ENCODE measurements around the gene PARD3. TPM values are rescaled to one million over a fixed set of nuclear protein-coding genes. Genes with fewer than 3 reads are reported as not detected.

The PARD3 gene
- total RNA-seq, 1 donor from 2014 or later: 37.5 TPM

DNA sequence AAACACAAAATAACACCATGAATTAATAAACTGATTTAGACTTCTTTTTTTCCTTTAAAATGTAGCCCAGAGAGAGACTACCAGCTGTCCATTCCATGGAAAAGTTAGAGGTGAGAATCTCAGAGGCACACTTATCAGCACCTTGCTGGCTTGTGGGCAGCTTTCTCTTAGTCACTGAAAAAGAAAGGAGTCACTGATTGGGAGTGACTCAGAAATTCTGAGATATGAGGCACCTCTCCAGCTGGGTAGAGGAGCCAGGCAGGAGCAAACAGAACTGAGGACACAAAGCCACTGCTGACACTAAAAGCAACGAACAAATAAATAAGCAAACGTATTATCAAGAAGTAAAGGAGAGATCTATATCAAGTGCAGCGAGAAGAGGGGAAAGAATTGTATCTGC, 310.6 kb downstream of the PARD3 start:
- no peaks in the 10 kb centered on the region for H3K9me3 ChIP-seq
- H3K4me1 ChIP-seq: no peaks in the 10 kb centered on the region
- intact Hi-C loops (cut with DNase I): no loop called here
- TF ChIP-seq, protein P1, sequence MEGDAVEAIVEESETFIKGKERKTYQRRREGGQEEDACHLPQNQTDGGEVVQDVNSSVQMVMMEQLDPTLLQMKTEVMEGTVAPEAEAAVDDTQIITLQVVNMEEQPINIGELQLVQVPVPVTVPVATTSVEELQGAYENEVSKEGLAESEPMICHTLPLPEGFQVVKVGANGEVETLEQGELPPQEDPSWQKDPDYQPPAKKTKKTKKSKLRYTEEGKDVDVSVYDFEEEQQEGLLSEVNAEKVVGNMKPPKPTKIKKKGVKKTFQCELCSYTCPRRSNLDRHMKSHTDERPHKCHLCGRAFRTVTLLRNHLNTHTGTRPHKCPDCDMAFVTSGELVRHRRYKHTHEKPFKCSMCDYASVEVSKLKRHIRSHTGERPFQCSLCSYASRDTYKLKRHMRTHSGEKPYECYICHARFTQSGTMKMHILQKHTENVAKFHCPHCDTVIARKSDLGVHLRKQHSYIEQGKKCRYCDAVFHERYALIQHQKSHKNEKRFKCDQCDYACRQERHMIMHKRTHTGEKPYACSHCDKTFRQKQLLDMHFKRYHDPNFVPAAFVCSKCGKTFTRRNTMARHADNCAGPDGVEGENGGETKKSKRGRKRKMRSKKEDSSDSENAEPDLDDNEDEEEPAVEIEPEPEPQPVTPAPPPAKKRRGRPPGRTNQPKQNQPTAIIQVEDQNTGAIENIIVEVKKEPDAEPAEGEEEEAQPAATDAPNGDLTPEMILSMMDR (IDR thresholded peaks at IDR 0.05): no peak
- no peak overlapping the region for H3K4me3 ChIP-seq
- no peaks in the 10 kb centered on the region for H3K27me3 ChIP-seq
- no peak for DNase-seq (ENCODE audit: low spot score in 2 of 2)
- no peaks in the 10 kb centered on the region for H3K36me3 ChIP-seq
- H3K27ac ChIP-seq: no peak overlapping the region

DNA sequence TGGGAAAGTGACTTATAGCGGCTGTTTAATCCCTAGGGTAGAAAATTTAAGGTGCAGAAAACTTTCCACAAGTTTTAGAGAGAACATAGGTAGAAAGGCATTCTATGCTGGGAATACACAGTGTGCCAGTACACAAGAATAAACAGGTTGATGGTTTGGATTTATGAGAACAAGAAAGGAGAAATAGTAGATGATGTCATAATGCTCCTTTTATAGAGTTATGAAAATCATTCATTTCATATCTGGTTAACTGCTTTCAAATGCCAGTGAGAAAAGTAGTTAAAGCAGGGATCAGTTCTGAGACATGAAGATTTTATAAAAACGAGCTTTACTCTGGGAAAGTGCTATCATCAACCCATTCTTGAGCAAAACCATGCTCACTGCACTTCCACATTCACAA, 311.4 kb downstream of the PARD3 start:
- intact Hi-C loops (cut with DNase I): no loop called here
- Histone ChIP-seq H3K4me1 (no peaks in the 10 kb centered on the region), H3K36me3 (no peaks in the 10 kb centered on the region), H3K9me3 (no peaks in the 10 kb centered on the region), H3K4me3 (no peak overlapping the region), H3K27ac (no peak overlapping the region), H3K27me3 (no peaks in the 10 kb centered on the region)
- no peak for DNase-seq (ENCODE audit: low spot score in 2 of 2)
- TF ChIP-seq, protein P1 (IDR thresholded peaks at IDR 0.05): no peak

DNA sequence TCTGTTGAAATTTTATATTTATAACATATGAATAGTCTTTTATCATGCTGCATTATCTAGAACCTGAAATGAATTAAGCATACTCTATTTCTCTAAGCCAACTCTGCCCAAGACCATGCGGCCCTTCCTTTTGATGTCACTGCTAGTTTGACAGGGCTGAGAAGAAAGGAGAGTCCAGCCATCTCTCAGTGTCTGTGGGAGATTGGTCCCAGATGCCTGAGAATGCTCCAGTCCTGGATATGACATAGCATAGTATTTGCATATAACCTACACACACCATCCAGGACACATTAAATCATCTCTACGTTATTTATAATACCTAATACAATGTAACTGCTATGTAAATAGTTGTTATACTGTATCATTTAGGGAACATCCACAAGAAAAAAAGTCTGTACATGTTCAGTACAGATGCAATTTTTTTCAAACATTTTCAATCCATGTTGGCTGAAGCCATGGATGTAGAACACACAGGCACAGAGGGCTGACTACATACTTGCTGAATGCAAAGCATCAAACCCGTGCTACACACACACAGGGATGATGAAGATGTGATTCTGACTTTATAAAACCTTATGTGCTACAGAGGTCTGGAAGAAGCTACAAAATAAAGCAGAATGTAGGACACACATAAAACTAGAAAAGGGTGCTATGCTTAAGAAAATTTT, 315.4 kb downstream of the PARD3 start:
- Histone ChIP-seq H3K27ac (no peak overlapping the region), H3K27me3 (no peaks in the 10 kb centered on the region), H3K36me3 (no peaks in the 10 kb centered on the region), H3K9me3 (no peaks in the 10 kb centered on the region), H3K4me1 (no peaks in the 10 kb centered on the region), H3K4me3 (no peak overlapping the region)
- intact Hi-C loops (cut with DNase I): no loop called here
- TF ChIP-seq, protein P1 (IDR thresholded peaks at IDR 0.05): no peak
- no peak for DNase-seq (ENCODE audit: low spot score in 2 of 2)

DNA sequence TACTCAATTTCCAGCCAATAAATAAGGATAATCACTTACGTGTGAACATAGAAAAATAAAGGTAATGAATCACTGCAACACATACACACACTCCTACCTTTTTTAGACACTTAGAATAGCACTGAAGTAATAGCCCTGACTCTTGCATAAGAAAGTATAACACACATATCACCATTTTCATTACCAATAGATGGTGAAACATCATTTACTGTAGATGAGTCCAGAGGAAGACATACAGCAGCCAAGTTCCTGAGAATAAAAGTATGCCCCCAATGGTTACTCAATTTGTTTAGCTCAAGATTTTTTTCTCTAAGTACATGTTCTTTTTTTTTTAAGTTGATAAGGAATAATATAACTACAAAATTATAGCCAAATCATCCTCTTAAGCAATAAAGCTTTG, 316.3 kb downstream of the PARD3 start:
- intact Hi-C loops (cut with DNase I): no loop called here
- no peak overlapping the region for H3K27ac ChIP-seq
- DNase-seq (ENCODE audit: low spot score in 2 of 2): no peak
- H3K4me3 ChIP-seq: no peak overlapping the region
- no peaks in the 10 kb centered on the region for H3K36me3 ChIP-seq
- H3K4me1 ChIP-seq: no peaks in the 10 kb centered on the region
- TF ChIP-seq, protein P1 (IDR thresholded peaks at IDR 0.05): no peak
- H3K9me3 ChIP-seq: no peaks in the 10 kb centered on the region
- no peaks in the 10 kb centered on the region for H3K27me3 ChIP-seq

DNA sequence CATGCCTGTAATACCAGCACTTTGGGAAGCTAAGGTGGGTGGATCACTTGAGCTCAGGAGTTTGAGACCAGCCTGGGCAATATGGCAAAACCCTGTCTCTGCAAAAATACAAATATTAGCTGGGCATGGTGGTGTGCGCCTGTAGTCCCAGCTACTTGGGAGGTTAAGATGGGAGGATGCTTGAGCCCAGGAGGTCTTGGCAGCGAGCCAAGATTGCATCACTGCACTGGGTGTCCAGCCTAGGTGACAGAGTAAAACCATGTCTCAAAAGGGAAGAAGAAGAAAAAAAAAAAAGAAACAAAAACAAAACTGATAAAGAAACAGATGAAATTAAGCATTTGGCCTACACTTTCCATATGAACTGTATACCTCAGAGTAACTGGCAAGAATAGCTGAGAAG, 319.2 kb downstream of the PARD3 start:
- H3K4me3 ChIP-seq: no peak overlapping the region
- H3K27ac ChIP-seq: no peak overlapping the region
- TF ChIP-seq, protein P1 (IDR thresholded peaks at IDR 0.05): no peak
- no peaks in the 10 kb centered on the region for H3K27me3 ChIP-seq
- H3K4me1 ChIP-seq: no peaks in the 10 kb centered on the region
- DNase-seq (ENCODE audit: low spot score in 2 of 2): no peak
- intact Hi-C loops (cut with DNase I): no loop called here
- H3K9me3 ChIP-seq: no peaks in the 10 kb centered on the region
- H3K36me3 ChIP-seq: no peaks in the 10 kb centered on the region

DNA sequence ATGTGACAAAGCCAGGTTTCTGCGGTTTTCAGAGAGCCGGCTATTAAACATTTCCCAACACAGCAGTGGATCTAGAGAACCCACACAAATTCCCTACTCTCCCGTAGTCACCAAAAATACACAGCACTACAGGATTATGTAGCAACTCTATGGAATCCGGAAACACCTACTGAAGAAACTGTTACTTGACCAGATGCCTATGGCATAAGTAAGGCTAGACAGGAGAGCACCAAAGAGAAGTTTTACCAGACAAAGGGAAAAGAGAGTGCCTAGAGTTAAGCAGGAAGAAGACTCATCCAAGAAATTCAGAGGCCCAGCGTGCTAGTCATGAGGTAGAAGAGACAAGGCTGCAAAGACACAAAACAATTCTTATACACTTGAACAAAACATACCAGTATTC, 321.1 kb downstream of the PARD3 start:
- H3K36me3 ChIP-seq: no peaks in the 10 kb centered on the region
- no peak overlapping the region for H3K4me3 ChIP-seq
- no peaks in the 10 kb centered on the region for H3K27me3 ChIP-seq
- DNase-seq (ENCODE audit: low spot score in 2 of 2): no peak
- H3K4me1 ChIP-seq: no peaks in the 10 kb centered on the region
- H3K9me3 ChIP-seq: no peaks in the 10 kb centered on the region
- intact Hi-C loops (cut with DNase I): no loop called here
- TF ChIP-seq, protein P1 (IDR thresholded peaks at IDR 0.05): no peak
- H3K27ac ChIP-seq: no peak overlapping the region
